ENCODE results near the gene TMEM41B. TPM values are rescaled to one million over a fixed set of nuclear protein-coding genes. Genes with fewer than 3 reads are reported as not detected.

TMEM41B gene
- total and polyA plus RNA-seq, 4 donors: 11.8 to 52.0 (median 23.3) TPM

DNA sequence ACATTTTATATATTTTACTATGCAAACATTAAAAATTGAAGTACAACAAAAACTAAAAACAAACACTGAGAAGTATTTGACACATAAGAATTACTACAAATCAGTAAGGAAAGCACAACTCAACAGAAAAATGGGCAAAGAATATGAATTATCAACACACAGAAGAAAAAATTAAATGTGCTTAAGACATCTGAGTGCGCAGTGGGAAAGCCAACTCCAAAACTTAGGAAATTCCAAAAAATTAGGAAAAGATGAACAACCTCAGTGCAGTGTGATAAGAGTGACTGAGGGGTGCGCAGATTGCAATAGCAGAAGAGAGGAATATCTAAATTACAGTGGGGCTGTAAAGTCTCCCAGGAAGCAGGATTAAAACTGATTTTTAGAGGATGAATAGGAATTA is 1.9 kb upstream of the TMEM41B start:
- H3K9me3 ChIP-seq (ENCODE audit: control insufficient read depth in 4 of 4, low read length in 3 of 4): no peaks in the 10 kb centered on the region
- H3K36me3 ChIP-seq (ENCODE audit: control insufficient read depth in 4 of 4, insufficient read depth in 3 of 4, low read depth in 1 of 4, low read length in 3 of 4): no peaks in the 10 kb centered on the region
- TF ChIP-seq, protein P1, sequence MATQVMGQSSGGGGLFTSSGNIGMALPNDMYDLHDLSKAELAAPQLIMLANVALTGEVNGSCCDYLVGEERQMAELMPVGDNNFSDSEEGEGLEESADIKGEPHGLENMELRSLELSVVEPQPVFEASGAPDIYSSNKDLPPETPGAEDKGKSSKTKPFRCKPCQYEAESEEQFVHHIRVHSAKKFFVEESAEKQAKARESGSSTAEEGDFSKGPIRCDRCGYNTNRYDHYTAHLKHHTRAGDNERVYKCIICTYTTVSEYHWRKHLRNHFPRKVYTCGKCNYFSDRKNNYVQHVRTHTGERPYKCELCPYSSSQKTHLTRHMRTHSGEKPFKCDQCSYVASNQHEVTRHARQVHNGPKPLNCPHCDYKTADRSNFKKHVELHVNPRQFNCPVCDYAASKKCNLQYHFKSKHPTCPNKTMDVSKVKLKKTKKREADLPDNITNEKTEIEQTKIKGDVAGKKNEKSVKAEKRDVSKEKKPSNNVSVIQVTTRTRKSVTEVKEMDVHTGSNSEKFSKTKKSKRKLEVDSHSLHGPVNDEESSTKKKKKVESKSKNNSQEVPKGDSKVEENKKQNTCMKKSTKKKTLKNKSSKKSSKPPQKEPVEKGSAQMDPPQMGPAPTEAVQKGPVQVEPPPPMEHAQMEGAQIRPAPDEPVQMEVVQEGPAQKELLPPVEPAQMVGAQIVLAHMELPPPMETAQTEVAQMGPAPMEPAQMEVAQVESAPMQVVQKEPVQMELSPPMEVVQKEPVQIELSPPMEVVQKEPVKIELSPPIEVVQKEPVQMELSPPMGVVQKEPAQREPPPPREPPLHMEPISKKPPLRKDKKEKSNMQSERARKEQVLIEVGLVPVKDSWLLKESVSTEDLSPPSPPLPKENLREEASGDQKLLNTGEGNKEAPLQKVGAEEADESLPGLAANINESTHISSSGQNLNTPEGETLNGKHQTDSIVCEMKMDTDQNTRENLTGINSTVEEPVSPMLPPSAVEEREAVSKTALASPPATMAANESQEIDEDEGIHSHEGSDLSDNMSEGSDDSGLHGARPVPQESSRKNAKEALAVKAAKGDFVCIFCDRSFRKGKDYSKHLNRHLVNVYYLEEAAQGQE (IDR thresholded peaks at IDR 0.05): no peak
- TF ChIP-seq YY1 (IDR thresholded peaks at IDR 0.05): no peak
- TF ChIP-seq EGR1 (IDR thresholded peaks at IDR 0.05; ENCODE audit: low read depth in 2 of 2): no peak
- TF ChIP-seq HNF4A (conservative IDR thresholded peaks at IDR 0.05): no peak
- no peak for TF ChIP-seq TAF1 (conservative IDR thresholded peaks at IDR 0.05)
- TF ChIP-seq SP1 (IDR thresholded peaks at IDR 0.05): no peak
- TF ChIP-seq, protein P2, sequence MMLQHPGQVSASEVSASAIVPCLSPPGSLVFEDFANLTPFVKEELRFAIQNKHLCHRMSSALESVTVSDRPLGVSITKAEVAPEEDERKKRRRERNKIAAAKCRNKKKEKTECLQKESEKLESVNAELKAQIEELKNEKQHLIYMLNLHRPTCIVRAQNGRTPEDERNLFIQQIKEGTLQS (IDR thresholded peaks at IDR 0.05): no peak
- no peak for TF ChIP-seq NR2F2 (IDR thresholded peaks at IDR 0.05)
- no peak for TF ChIP-seq GABPA (IDR thresholded peaks at IDR 0.05 in 1 of 2, conservative IDR thresholded peaks at IDR 0.05 in 1 of 2)
- TF ChIP-seq ZBTB33 (IDR thresholded peaks at IDR 0.05): no peak
- TF ChIP-seq HNF4G (IDR thresholded peaks at IDR 0.05): no peak
- TF ChIP-seq, protein P3, sequence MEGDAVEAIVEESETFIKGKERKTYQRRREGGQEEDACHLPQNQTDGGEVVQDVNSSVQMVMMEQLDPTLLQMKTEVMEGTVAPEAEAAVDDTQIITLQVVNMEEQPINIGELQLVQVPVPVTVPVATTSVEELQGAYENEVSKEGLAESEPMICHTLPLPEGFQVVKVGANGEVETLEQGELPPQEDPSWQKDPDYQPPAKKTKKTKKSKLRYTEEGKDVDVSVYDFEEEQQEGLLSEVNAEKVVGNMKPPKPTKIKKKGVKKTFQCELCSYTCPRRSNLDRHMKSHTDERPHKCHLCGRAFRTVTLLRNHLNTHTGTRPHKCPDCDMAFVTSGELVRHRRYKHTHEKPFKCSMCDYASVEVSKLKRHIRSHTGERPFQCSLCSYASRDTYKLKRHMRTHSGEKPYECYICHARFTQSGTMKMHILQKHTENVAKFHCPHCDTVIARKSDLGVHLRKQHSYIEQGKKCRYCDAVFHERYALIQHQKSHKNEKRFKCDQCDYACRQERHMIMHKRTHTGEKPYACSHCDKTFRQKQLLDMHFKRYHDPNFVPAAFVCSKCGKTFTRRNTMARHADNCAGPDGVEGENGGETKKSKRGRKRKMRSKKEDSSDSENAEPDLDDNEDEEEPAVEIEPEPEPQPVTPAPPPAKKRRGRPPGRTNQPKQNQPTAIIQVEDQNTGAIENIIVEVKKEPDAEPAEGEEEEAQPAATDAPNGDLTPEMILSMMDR (IDR thresholded peaks at IDR 0.05; ENCODE audit: low read depth, low read length, missing input control): no peak
- no peak for TF ChIP-seq RXRA (IDR thresholded peaks at IDR 0.05)
- TF ChIP-seq RAD21 (IDR thresholded peaks at IDR 0.05): no peak
- no peak for TF ChIP-seq JUND (IDR thresholded peaks at IDR 0.05)
- TF ChIP-seq FOXA1 (IDR thresholded peaks at IDR 0.05): no peak
- TF ChIP-seq FOXA2 (IDR thresholded peaks at IDR 0.05): no peak
- TF ChIP-seq, protein P4, sequence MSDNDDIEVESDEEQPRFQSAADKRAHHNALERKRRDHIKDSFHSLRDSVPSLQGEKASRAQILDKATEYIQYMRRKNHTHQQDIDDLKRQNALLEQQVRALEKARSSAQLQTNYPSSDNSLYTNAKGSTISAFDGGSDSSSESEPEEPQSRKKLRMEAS (IDR thresholded peaks at IDR 0.05): no peak
- H3K4me1 ChIP-seq (ENCODE audit: control insufficient read depth in 4 of 4, insufficient read depth in 4 of 4, low read length in 3 of 4): peaks cover 2 to 21% (median 9%) of the 10 kb centered on the region in 4 donors
- no peak overlapping the region for H3K4me3 ChIP-seq (ENCODE audit: low read depth in 1 of 3, low read length in 3 of 3)
- DNase-seq (ENCODE audit: low spot score): no peak
- no peak overlapping the region for H3K27ac ChIP-seq (ENCODE audit: low read depth in 1 of 2, low read length in 2 of 2)
- no peak overlapping the region for H3K9ac ChIP-seq (ENCODE audit: low read depth in 1 of 2, low read length in 2 of 2)
- WGBS: 98% methylated on average over 2 of the region's 2 CpGs
- no peaks in the 10 kb centered on the region for H3K27me3 ChIP-seq (ENCODE audit: control insufficient read depth in 4 of 4, insufficient read depth in 4 of 4, low read length in 3 of 4)

Measured in liver (tissue), 9 donors.